Measurements from ENCODE around the gene HDAC4. TPM values are rescaled to one million over a fixed set of nuclear protein-coding genes. Genes with fewer than 3 reads are reported as not detected.

The HDAC4 gene
- total RNA-seq, 1 experiment from 2014 or later: 32.0 TPM

GRCh38 chr2:239225871-239226561 is 174.8 kb downstream of the HDAC4 start:
- Histone ChIP-seq H3K23ac (ENCODE audit: insufficient read length, low read depth, low read length) (no peak overlapping the region), H3K4ac (ENCODE audit: low read depth, low read length) (no peak overlapping the region), H3K4me2 (ENCODE audit: insufficient read depth, insufficient read length, low read length) (no peak overlapping the region), H4K8ac (replicated peaks; ENCODE audit: insufficient read length, low read depth, low read length) (no peak overlapping the region), H3K9me3 (ENCODE audit: control insufficient read depth, low read depth, low read length) (no peaks in the 10 kb centered on the region), H3K18ac (ENCODE audit: insufficient read length, low read depth, low read length) (no peak overlapping the region), H4K5ac (ENCODE audit: insufficient read length, low read depth, low read length) (no peak overlapping the region), H3K79me1 (ENCODE audit: insufficient read depth, low read depth, low read length, poor library complexity, severe bottlenecking) (peaks cover 5% of the 10 kb centered on the region), H3K56ac (ENCODE audit: insufficient read length, low read depth, low read length) (no peak overlapping the region), H2BK15ac (ENCODE audit: low read depth, low read length) (no peak overlapping the region), H3K79me2 (ENCODE audit: insufficient read depth, low read length) (peaks cover 1% of the 10 kb centered on the region; the same call in 1 of the 2 replicates), H3K9ac (ENCODE audit: extremely low read depth, insufficient read length, low read length) (no peak overlapping the region), H2AK5ac (ENCODE audit: insufficient read length, low read length) (no peak overlapping the region), H2BK120ac (ENCODE audit: low read depth, low read length, poor library complexity, severe bottlenecking) (no peak overlapping the region), H3K4me1 (ENCODE audit: insufficient read depth, low read length) (no peaks in the 10 kb centered on the region; the same call in 1 of the 2 replicates), H2BK20ac (ENCODE audit: low read depth, low read length, poor library complexity, severe bottlenecking) (no peak overlapping the region), H3K27me3 (ENCODE audit: insufficient read depth, low read length) (no peaks in the 10 kb centered on the region), H4K20me1 (ENCODE audit: control insufficient read depth, insufficient read depth, insufficient read length) (no peaks in the 10 kb centered on the region), H2BK5ac (ENCODE audit: insufficient read length, low read length) (no peak overlapping the region), H3K14ac (ENCODE audit: insufficient read depth, low read length) (no peak overlapping the region), H4K91ac (ENCODE audit: insufficient read length, low read depth, low read length) (no peak overlapping the region), H3K23me2 (ENCODE audit: insufficient read length, low read depth, low read length, poor library complexity, severe bottlenecking) (no peaks in the 10 kb centered on the region), H3T11ph (ENCODE audit: low read length) (no peak overlapping the region), H3K27ac (ENCODE audit: insufficient read length, low read depth, low read length) (no peak overlapping the region), H2BK12ac (ENCODE audit: insufficient read length, low read depth, low read length) (no peak overlapping the region), H2AFZ (ENCODE audit: low read length) (no peak overlapping the region)
- no peak for DNase-seq
- no peaks in the 10 kb centered on the region for H3K9me3 Mint-ChIP-seq
- no peaks in the 10 kb centered on the region for H3K27me3 Mint-ChIP-seq (ENCODE audit: low read depth)
- peaks cover 49 to 71% of the 10 kb centered on the region in 2 experiments for H3K4me1 Mint-ChIP-seq
- no peak for TF ChIP-seq CTCF (conservative IDR thresholded peaks at IDR 0.05)
- H3K27ac Mint-ChIP-seq: peak overlapping the region in 2 of 3 experiments; percentile 49 to 61; a peak in 3 of 7 replicates
- WGBS (ENCODE audit: extremely low coverage, insufficient read length, low lambda C conversion rate): no CpG with 5 or more reads among the region's 13 CpGs
- H3K4me3 Mint-ChIP-seq: no peak overlapping the region
- H3K36me3 Mint-ChIP-seq (ENCODE audit: insufficient read depth in 1 of 3, low read depth in 3 of 3): no peaks in the 10 kb centered on the region
